ENCODE measurements around the gene BAG5. TPM values are rescaled to one million over a fixed set of nuclear protein-coding genes. Genes with fewer than 3 reads are reported as not detected.

BAG5 gene
- total RNA-seq, 1 experiment from 2014 or later, result 29.2 TPM

DNA sequence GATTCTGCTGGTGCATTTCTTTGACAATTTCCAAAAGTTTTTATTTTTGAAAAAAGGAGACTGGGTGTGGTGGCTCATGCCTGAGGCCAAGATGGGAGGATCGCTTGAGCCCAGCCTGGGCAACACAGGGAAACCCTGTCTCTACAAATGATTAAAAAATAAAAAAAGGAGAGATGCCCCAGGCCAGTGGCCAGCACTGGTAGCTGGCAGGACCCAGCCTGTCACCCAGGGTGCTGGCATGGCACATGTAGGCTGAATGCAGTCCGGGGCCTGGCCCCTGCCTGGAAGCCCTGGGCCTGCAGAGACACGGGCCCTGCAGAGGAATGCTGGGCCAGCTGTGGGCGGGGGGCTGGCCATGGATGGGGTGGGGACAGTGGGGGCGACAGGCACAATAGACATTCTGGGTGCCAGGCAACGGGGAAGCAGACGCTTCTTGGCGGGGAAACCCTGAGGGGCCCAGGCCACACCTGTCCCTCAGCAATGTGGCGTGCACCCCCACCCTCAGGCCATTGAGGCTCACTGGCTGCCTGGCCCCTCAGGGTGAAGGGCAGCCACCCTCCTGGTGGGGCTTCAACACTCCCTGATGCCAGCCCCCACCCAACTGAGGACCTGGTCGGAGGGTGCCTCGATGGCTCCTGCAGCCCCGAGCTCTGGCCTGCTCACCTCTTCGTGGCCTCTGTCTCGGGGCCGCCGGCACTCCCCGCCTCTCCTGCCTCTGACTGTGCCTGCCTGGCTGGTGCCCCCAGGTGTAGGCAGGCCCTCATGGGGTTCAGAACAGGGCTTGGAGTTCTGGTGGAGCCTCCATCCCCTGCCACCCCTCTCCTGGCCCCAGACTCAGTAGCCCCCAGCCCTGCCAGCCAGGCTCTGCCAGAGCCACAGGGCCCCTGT lies 21.4 kb downstream of the BAG5 start:
- POLR2A ChIA-PET, result interaction anchor here (0.8 to 4.1 kb wide), 5 partner anchors 11 to 21 kb away, joined by 3 to 65 read pairs (median 3); partner anchors contain the start of genes BAG5 and CKB
- CTCF ChIA-PET, result interaction anchor here (1.9 to 21.0 kb wide), 5 partner anchors 8 to 31 kb away, joined by 6 to 455 read pairs (median 13); partner anchors contain the start of genes CKB and TRMT61A
- H3K27ac Mint-ChIP-seq, result no peak overlapping the region

GRCh38 chr14:103539056-103539825 lies 23.2 kb downstream of the BAG5 start:
- CTCF ChIA-PET, result interaction anchor here (0.5 to 21.0 kb wide), 4 partner anchors 8 to 1378 kb away, joined by 3 to 455 read pairs (median 4); partner anchors contain the start of gene CKB
- Mint-ChIP-seq H3K27me3 (ENCODE audit: low read depth) (peaks cover 11% of the 10 kb centered on the region), H3K4me1 (peaks cover 5% of the 10 kb centered on the region; the same call in 1 of the 2 replicates), H3K36me3 (no peaks in the 10 kb centered on the region), H3K4me3 (no peak overlapping the region), H3K9me3 (no peaks in the 10 kb centered on the region), H3K27ac (no peak overlapping the region; the same call in 1 of the 2 replicates)
- no peak for DNase-seq (ENCODE audit: low spot score)
- POLR2A ChIA-PET, result interaction anchor here (0.5 to 1.3 kb wide), 3 partner anchors 16 to 19 kb away, joined by 3 to 5 read pairs (median 3); partner anchors contain the start of gene CKB
- TF ChIP-seq, protein P1, sequence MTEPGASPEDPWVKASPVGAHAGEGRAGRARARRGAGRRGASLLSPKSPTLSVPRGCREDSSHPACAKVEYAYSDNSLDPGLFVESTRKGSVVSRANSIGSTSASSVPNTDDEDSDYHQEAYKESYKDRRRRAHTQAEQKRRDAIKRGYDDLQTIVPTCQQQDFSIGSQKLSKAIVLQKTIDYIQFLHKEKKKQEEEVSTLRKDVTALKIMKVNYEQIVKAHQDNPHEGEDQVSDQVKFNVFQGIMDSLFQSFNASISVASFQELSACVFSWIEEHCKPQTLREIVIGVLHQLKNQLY (CRISPR knock-in tag; IDR thresholded peaks at IDR 0.05), result no peak
- ATAC-seq, result no peak

More for the DNA sequence above, 21.4 kb downstream of the BAG5 start:
- Mint-ChIP-seq H3K4me3 (no peak overlapping the region), H3K4me1 (peaks cover 5% of the 10 kb centered on the region; the same call in 1 of the 2 replicates), H3K27me3 (ENCODE audit: low read depth) (peaks cover 11% of the 10 kb centered on the region), H3K36me3 (no peaks in the 10 kb centered on the region), H3K9me3 (no peaks in the 10 kb centered on the region)
- ATAC-seq (no peak), DNase-seq (ENCODE audit: low spot score) (no peak)
- TF ChIP-seq, protein P2, sequence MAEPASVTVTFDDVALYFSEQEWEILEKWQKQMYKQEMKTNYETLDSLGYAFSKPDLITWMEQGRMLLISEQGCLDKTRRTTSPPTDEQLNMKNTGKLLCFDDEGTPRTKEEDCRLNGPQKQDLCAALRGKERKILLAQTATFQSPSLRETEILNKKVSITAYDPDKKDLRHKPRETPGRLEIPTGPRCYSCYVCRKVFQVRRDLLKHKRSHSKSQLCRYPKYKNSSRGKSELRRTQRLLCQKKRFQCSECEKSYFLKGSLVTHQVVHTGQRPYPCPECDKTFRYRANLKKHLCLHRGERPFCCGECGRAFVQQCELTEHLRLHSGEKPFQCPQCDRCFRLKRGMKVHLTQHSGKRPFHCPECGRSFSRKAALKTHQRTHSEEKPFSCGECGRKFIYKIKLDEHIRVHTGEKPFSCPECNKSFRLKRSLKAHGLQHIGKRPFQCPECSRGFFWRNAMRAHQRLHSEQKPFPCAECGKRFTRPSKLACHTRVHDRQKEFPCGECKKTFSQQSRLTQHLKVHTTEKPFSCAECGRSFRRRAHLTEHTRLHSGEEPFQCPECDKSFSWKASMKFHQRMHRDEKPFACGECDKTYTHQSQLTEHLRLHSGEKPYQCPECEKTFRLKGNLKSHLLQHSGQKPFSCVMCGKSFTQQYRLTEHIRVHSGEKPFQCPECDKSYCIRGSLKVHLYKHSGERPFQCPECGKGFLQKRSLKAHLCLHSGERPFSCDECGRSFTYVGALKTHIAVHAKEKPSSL (CRISPR knock-in tag; conservative IDR thresholded peaks at IDR 0.05), result no peak
- TF ChIP-seq SMAD3 (CRISPR knock-in tag; IDR thresholded peaks at IDR 0.05; ENCODE audit: borderline replicate concordance), result no peak
- TF ChIP-seq ZBTB43 (CRISPR knock-in tag; IDR thresholded peaks at IDR 0.05), result no peak
- TF ChIP-seq, protein P3, sequence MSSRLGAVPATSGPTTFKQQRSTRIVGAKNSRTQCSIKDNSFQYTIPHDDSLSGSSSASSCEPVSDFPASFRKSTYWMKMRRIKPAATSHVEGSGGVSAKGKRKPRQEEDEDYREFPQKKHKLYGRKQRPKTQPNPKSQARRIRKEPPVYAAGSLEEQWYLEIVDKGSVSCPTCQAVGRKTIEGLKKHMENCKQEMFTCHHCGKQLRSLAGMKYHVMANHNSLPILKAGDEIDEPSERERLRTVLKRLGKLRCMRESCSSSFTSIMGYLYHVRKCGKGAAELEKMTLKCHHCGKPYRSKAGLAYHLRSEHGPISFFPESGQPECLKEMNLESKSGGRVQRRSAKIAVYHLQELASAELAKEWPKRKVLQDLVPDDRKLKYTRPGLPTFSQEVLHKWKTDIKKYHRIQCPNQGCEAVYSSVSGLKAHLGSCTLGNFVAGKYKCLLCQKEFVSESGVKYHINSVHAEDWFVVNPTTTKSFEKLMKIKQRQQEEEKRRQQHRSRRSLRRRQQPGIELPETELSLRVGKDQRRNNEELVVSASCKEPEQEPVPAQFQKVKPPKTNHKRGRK (CRISPR knock-in tag; IDR thresholded peaks at IDR 0.05; ENCODE audit: borderline replicate concordance), result no peak
- TF ChIP-seq, protein P4, sequence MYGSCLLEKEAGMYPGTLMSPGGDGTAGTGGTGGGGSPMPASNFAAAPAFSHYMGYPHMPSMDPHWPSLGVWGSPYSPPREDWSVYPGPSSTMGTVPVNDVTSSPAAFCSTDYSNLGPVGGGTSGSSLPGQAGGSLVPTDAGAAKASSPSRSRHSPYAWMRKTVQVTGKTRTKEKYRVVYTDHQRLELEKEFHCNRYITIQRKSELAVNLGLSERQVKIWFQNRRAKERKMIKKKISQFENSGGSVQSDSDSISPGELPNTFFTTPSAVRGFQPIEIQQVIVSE (CRISPR knock-in tag; IDR thresholded peaks at IDR 0.05; ENCODE audit: borderline replicate concordance), result no peak
- TF ChIP-seq TEAD1 (CRISPR knock-in tag; IDR thresholded peaks at IDR 0.05), result no peak

DNA sequence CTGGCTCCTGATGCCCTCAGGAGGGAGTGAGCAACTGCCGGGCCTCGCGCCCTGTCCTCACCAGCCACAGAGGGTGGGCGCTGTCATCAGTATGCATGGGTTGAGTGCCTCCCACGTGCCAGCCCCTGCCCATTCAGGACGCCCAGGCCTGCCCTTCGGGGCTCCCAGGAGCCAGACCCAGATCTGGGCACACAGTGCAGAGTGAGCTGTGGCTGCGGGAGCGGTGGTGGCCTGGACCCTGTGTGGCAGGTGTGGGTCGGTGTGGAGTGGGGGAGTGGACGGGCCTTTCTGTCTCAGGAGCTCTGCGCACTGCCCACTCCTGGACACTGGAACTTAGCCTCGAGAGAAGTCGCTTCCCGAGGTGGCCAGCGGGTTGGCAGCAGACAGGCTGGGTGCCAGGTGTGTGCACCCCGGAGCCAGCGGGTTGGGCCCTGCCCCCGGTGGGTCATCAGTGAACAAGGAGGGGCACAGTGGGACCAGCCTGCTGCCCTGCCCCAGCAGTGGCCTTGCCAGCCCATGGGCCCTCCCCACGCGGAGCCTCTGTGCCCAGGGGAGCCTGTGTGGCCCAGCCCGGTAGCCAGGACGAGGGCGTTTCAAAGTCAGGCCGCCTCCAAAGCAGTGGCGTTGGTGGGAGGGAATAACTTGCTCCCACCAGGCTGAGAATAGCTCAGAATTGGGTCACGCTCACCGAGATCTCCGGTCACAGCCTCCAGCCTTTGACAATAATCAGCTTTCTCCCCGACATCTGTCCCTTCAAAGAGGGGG lies 24.0 kb downstream of the BAG5 start:
- Mint-ChIP-seq H3K27ac (no peak overlapping the region), H3K4me1 (peaks cover 5% of the 10 kb centered on the region; the same call in 1 of the 2 replicates), H3K4me3 (no peak overlapping the region), H3K9me3 (no peaks in the 10 kb centered on the region), H3K27me3 (ENCODE audit: low read depth) (peaks cover 11% of the 10 kb centered on the region), H3K36me3 (no peaks in the 10 kb centered on the region)
- DNase-seq (ENCODE audit: low spot score), result no peak
- ATAC-seq, result no peak
- CTCF ChIA-PET, result interaction anchor here (1.1 to 21.0 kb wide), 2 partner anchors 9 to 20 kb away, joined by 4 to 455 read pairs; partner anchors contain the start of gene CKB
- POLR2A ChIA-PET, result interaction anchor here (1.0 to 1.3 kb wide), 2 partner anchors 16 to 18 kb away, joined by 3 to 5 read pairs; partner anchors contain the start of gene CKB
- TF ChIP-seq, protein P4 (CRISPR knock-in tag; IDR thresholded peaks at IDR 0.05; ENCODE audit: borderline replicate concordance), result no peak
- TF ChIP-seq MYBL2 (CRISPR knock-in tag; IDR thresholded peaks at IDR 0.05) (no peak), ZBTB21 (CRISPR knock-in tag; IDR thresholded peaks at IDR 0.05; ENCODE audit: borderline replicate concordance) (no peak), CREM (CRISPR knock-in tag; IDR thresholded peaks at IDR 0.05) (no peak), ZNF219 (CRISPR knock-in tag; IDR thresholded peaks at IDR 0.05; ENCODE audit: borderline replicate concordance) (no peak), MXD4 (CRISPR knock-in tag; IDR thresholded peaks at IDR 0.05; ENCODE audit: borderline replicate concordance) (no peak), SMAD3 (CRISPR knock-in tag; IDR thresholded peaks at IDR 0.05; ENCODE audit: borderline replicate concordance) (no peak)
- TF ChIP-seq, protein P5, sequence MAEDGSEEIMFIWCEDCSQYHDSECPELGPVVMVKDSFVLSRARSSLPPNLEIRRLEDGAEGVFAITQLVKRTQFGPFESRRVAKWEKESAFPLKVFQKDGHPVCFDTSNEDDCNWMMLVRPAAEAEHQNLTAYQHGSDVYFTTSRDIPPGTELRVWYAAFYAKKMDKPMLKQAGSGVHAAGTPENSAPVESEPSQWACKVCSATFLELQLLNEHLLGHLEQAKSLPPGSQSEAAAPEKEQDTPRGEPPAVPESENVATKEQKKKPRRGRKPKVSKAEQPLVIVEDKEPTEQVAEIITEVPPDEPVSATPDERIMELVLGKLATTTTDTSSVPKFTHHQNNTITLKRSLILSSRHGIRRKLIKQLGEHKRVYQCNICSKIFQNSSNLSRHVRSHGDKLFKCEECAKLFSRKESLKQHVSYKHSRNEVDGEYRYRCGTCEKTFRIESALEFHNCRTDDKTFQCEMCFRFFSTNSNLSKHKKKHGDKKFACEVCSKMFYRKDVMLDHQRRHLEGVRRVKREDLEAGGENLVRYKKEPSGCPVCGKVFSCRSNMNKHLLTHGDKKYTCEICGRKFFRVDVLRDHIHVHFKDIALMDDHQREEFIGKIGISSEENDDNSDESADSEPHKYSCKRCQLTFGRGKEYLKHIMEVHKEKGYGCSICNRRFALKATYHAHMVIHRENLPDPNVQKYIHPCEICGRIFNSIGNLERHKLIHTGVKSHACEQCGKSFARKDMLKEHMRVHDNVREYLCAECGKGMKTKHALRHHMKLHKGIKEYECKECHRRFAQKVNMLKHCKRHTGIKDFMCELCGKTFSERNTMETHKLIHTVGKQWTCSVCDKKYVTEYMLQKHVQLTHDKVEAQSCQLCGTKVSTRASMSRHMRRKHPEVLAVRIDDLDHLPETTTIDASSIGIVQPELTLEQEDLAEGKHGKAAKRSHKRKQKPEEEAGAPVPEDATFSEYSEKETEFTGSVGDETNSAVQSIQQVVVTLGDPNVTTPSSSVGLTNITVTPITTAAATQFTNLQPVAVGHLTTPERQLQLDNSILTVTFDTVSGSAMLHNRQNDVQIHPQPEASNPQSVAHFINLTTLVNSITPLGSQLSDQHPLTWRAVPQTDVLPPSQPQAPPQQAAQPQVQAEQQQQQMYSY (CRISPR knock-in tag; IDR thresholded peaks at IDR 0.05), result no peak

All from WTC11 (cell line).